Activated naive CD8-positive, alpha-beta T cell treated with anti-CD3 and anti-CD28 coated beads, Interleukin-2, amount 50 U/mL, for 16 hours (primary cell): ENCODE results near the gene EPO.

Experiments
- DNase-seq: peaks from one replicate; pipeline ENCODE4 v3.0.0-alpha.2; 2020; ENCODE audit warnings: low read depth, low spot score

EPO gene

DNA sequence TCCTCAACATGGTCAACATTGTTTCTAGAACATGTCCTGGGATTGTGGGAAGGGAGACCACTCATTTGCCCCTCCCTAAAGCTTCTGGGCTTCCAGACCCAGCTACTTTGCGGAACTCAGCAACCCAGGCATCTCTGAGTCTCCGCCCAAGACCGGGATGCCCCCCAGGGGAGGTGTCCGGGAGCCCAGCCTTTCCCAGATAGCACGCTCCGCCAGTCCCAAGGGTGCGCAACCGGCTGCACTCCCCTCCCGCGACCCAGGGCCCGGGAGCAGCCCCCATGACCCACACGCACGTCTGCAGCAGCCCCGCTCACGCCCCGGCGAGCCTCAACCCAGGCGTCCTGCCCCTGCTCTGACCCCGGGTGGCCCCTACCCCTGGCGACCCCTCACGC, at the start of gene EPO:
Gene EPO (plus strand): TSS at position 190 of the 392 bp plus-strand sequence. CDS start 513 bp downstream, outside the sequence.
- DNase-seq = no peak

DNA sequence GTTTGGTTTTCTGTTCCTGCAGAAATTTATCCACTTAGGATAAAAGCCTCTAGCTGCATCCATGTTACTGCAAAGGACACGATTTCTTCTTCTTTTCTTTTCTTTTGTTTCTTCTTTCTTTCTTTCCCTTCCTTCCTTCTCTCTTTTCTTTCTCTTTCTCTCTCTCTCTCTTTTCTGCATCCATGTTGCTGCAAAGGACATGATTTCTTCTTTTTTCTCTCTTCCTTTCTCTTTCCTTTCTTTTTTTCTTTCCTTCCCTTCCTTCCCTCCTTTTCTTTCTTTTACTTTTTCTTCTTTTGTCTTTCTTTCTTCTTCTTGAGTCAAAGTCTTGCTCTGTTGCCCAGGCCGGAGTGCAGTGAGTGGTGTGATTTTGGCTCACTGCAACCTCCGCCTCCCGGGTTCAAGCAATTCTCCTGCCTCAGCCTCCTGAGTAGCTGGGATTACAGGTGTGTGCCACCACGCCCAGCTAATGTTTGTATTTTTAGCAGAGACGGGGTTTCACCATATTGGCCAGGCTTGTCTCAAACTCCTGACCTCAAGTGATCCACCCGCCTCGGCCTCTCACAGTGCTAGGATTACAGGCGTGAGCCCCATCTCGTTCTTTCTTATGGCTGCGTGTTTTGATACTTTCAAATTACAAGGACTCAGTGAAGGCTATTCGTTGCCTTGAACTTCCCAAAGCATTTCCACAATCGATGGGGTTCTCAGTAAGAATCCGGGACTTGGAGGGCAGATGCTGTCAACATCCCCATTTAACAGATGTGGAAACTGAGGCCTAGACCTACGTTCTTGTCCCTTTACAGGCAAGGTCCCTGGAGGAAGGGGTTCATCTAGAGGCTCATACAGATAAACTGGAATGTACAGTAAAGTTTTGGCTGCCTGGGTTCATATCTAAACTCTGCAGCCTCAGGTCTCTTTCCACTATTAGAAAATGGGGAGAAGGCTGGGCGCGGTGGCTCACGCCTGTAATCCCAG, 48.6 kb upstream of the EPO start:
- DNase-seq = no peak

DNA sequence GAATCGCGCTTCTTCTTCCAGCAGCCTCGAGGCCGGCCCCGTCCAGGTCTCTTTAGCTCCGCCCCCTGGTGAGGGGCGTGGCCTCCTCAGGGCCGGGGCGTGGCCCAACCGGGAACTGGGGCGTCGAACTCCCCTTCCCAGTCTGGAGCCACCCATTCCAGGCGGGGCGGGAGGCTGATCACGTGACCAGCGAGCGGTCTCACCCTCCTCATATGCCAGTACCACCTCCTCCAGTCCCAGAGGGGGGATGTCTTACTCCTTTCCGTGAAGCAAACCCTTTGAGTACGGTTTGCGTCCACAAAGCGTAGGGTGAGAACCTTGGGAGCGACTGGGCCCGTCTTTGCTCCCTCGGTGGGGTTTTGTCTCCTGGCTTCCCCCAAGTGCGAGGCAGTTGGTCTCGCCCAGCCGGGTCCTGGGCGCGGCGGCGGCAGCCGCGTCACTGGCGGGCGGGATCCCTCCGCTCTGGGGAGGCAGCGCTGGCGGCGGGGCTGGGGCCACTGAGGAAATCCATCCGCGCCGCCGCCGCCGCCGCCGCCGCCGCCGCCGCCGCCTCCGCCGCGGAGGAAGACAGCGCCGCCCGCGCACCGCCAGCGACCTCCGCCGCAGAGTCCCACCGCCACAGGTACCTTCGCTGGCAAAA, 46.8 kb upstream of the EPO start, which contains the start of gene GNB2:
Gene GNB2 (plus strand): TSS at position 439 of the 640 bp plus-strand sequence. CDS start 2,526 bp downstream, outside the sequence.
- DNase-seq = peak; percentile 98

DNA sequence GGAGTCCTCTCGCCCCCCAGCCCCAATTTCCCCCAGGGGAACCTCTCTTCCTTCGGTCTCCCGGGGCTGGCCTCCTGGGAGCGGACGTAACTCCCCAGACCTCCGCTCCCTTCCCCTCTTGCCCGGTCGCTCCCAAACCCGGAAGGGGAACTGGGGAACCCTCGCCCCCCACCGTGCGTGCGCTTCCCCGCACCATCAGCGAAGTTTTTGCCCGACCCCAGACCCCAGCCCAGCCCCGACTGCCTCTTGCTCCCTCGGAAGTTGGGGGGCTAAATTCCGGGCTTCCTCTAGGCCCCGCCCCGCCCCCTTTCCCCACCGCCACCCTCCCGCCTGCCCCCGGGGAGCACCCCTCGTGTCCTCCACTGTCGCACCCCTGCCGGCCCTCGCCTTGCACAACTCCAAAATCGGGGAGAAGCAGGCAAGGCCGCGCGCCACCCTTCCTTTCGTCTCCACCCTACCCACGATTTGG, 46.3 kb upstream of the EPO start:
- DNase-seq = no peak

DNA sequence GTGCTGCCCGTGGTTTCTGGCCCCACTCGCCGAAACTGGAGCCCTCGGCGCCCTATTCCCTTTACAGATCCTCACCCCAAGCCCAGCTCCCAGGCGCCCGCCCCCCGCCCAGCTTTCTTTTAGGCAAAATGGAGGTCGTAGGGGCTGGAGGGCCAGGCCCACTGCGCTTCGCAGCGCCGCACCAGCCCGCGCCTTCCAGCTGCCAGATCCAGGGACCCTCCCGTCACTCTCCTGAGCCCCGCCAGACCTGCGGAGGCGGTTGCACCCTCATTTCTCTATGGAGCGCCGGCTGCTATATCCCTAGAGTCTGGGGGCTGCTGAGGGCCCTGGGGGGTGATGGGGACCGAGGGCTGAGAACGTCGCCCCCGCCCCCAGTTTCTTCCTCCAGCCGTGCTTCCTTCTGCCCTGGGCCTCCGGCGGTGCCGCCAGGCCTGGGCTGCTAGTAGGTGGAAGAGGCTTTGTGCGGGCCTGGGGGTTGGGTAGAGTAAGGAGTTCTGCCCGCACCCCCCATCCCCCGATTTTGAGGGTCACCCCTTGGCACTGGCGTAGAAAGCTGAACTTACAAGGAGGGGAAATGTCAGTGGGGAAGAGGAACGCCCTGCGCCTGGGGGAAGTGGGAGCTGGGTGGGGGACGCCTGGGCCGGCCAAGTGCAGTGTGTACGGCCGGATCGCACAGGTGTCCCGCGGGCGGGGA, 45.7 kb upstream of the EPO start:
- DNase-seq = no peak

DNA sequence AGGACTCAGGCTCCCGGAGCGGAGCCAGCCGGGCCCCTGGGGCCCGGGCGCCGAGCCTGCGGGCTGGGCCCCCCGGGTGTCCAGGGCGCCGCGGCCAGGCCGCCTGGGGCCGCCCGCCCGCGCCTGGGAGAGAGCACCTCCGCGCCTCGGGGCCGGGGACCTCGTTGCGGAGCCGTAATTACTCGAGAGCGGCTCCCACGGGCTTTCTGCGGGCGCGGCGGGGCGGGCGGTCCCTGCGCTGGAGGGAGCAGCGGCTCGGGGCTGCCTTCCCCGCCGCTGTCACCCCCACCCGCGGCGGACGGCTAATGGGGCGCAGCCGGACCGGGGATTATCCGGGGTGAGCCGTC, 45.2 kb upstream of the EPO start:
- DNase-seq = no peak

DNA sequence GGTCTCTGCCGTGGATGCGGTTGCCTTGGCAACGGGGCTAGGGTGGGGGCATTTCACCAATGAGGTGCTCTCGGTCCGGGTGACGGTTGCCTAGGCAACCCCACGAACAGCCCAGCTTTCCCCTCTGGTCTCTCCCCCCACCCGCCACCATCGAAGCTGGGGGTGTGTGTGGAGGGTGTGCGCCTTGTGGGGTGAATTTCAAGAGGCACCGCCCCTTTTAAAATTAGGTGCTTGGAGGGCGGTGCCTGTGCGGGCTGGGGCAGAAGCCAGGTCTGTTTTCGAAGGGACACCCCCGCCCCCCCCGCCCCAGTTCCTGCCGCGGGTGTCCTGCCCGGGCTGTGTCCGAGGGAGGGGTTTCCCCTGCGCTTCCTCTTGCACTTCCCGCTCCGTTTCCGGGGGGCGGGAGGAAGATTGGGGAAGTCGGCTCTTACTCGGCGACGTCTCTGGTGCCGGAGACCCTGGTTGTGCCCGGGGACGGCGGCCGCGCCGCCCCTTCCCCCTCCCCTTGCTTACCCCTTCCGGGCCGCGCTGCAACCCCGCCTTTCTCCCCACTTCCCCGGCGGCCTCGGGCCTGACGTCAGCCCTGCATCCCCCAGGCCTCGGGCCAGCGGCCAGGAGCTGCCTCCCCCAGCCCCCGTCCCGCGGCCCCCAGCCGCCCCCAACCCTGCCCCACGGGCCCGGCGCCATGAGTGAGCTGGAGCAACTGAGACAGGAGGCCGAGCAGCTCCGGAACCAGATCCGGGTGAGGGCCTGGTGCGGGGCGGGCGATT, 44.5 kb upstream of the EPO start:
- DNase-seq = peak; percentile 64

DNA sequence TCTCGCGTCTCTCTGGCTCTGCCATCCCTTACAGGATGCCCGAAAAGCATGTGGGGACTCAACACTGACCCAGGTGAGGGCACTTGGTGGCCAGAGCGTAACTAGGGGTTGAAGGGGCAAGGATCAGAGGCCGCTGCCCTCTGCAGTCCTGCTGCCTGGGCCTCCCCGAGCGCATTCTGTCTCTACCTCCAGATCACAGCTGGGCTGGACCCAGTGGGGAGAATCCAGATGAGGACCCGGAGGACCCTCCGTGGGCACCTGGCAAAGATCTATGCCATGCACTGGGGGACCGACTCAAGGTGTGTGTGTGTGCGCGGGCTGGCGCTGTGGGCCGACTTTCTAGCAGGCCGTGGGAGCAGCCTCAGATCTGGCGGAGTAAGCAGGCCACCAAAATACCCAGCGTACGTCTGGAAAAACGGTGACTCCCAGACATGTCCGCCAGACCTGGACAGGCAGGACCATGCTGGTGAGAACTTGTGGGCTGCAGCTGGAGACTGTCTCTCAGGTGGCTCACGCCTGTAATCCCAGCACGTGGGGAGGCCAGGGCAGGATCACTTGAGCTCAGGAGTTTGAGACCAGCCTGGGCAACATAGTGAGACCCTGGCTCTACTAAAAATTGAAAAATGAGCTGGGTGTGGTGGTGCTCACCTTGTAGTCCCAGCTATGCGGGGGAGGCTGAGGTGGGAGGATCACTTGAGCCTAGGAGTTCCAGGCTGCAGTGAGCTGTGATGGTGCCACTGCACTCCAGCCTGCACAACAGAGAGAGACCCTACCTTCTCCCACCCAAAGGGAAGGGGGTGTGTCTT, 43.6 kb upstream of the EPO start:
- no peak for DNase-seq

DNA sequence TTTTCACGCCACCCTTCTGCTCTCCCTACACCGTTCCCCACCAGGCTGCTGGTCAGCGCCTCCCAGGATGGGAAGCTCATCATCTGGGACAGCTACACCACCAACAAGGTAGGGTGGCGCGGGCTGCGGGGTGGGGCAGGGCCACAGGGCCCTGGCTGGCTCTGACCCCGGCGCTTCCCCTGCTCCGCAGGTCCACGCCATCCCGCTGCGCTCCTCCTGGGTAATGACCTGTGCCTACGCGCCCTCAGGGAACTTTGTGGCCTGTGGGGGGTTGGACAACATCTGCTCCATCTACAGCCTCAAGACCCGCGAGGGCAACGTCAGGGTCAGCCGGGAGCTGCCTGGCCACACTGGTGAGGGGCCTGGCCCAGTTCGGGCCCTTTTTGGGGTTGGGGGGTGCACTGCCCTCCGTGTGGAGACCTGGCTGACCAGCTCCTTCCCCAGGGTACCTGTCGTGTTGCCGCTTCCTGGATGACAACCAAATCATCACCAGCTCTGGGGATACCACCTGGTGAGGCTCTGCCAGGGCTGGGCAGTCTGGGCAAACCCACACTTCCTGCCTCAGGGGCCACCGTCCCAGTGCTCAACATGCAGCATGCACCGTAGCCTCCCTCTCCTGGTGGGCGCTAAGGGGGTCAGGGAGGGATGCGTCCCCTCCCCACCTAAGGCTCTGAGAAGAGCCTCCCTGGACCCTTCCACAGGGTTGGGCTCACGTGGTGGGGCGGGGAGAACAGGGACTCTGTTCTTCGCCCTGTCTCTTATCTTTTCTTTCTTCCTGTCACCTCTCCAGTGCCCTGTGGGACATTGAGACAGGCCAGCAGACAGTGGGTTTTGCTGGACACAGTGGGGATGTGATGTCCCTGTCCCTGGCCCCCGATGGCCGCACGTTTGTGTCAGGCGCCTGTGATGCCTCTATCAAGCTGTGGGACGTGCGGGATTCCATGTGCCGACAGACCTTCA, 42.7 kb upstream of the EPO start:
- DNase-seq = no peak

DNA sequence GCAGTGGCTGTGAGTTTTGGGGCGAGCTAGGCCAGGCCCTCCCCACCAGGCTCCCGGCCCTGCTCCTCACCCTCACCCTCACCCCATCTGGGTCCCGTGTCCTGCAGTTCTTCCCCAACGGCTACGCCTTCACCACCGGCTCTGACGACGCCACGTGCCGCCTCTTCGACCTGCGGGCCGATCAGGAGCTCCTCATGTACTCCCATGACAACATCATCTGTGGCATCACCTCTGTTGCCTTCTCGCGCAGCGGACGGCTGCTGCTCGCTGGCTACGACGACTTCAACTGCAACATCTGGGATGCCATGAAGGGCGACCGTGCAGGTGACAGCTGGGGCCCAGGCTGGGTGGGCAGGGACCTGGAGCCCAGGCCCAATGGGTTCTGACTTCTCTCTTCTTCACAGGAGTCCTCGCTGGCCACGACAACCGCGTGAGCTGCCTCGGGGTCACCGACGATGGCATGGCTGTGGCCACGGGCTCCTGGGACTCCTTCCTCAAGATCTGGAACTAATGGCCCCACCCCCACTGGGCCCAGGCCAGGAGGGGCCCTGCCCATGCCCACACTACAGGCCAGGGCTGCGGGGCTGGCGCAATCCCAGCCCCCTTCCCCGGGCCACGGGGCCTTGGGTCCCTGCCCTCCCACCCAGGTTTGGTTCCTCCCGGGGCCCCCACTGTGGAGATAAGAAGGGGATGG, 41.8 kb upstream of the EPO start:
- no peak for DNase-seq

DNA sequence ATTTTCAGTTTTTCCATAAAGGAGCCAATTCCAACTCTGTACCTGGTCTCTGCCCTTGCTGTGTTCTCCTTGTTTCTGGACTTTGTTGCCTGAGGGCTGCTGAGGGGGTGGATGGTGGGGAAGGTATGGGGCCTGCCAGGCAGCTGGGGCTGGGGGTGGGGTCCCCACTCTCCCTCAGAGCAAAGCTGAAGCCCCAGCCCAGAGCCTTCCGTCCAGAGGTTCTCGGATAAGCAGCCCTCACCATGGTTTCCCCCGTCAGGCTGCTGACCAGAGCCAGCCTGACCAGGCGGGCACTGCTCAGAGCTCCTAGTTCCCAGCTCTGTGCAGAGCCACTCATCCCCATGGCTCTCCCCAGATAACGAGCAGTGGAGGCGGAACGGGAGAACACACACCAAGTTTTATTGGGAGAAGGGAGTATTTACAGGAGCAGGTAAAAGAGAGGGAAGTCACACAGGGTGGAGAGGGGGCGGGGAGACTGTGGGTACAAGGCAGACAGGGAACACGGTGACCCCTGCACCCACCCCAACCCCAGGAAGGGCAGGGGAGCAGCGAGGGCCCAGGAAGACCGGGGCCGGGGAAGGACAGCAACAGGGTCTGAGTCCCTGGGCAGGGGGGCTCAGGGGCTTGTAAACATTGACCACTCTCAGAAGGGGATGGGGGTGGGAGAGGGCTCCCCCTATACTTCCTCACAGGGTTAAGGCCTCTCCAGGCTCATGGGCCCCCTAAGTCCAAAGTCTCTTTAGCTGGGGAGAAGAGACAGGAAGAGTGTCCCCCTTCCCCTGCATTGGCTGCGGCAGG, 40.9 kb upstream of the EPO start:
- DNase-seq = no peak

DNA sequence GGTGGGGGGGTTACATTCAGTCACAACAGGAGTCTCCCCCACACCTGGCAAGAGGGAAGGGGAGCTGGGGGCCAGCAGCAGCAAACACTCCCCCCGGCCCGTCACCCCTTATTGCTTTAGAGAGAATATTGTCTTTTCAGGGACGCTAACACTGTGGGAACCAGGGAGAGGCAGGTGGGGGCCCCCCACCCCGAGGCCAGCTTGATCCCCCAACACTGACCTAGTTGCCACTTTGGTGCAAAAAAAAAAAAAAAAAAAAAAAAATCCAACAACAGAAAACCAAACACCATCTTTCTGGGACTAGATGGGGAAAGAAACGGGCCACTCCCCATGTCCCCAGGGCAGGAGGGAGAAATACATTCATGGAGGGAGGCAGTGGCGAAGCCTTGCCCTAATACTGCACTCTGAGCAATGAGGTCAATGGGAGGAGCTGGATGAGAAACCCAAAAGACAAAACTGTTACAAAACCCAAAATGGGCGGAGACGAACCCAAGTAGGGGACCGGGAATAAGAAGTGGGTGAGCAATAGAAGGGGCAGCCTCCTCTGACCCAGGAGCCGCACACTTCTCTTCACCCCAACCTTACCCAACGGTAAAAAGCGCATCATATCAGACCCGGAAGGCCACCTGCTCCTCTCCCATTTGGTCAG, 40.2 kb upstream of the EPO start:
- DNase-seq = no peak

DNA sequence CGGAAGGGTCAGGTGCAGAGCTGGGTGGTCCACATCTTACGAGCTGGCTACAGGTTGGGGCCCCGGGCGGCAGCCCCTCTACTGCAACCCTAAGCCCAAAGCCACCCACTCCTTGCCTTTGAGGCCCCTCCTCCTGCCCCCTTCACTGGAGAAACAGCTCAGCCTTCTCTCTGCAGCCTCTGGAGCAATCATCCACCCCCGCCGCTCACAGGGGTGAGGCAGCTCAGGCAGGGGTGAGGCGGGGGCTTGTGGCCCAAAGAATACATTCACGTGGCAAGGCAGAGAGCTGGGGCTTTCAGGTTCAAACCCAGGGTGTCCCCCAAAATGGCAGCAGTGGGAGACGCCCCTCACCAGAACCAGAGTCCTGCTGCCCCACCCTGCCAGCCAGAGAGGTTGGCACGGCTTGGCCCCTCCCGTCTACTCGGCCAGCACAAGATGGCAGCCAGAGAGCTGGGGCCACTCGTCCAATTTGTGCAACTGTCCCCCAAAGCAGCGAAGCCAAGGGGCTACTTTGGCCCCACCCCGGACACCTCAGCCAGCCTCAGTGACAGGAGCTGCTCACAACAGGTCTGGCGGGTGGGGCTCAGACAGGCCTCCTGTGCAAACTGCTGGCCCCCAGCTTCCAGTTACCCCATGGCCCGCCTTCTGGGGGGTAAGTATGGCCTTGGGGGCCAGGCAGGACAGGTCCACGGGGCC, 39.5 kb upstream of the EPO start:
- DNase-seq = no peak

DNA sequence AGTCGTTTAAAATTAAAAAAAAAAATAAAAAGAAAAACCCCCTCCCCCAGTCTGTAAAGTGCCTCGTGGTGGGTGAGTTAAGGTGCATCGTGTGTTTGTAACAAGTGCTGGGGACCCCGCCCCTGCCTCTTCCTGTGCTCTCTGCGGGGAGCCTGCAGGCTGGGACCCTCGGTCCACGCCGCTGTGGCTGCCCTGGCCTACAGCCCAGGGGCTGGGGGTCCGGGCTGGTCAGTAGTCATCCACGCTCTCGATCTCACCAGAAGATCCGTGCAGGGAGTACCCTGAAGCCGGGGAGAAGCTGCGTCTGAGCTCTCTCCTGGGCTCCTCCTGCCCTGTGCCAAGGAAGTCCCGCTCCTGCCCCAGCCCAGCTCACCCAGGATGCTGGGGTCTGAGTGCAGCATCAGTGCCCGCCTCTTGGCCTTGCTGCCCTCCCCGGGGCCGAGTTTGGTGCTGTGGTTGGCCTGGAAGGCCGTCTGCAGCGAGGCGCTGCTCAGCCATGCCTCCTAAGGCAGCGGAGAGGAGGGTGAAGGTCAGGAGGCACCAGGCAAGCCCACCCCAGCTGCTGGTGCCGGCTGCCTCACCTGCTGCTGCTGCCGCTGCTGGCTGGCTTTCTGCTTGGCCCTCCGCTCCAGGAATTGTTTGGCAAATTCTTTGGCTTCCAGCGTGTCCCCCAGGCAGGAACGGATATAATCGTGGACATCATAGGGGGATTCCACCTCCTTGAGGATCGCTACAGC, 38.6 kb upstream of the EPO start:
- DNase-seq = no peak

DNA sequence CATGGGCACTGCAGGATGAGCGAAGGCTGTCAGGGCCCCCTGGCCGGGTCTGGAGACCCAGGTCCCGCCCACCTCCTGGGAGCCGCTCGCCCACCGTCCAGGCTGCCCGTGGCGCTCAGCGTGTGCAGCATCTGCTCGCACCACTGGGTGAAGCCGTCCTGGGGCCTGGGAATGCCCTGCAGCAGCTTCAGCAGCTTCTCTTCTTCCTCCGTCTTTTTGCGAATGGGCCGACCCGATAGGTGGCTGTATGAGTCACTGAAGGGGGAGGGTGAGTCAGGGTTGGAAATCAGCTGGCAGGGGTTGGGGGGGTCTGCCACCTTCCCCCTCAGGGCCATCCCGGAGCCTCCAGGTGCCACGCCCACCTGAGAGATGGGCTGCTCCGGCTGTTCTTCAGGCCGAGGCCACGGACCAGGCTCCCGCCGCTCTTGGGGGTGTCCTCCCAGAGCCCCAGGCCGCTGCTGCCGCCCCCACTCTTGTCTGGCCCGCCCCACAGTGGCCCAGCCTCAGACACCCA, 38.0 kb upstream of the EPO start:
- no peak for DNase-seq
